Measurements from ENCODE around the gene BNIPL. TPM values are rescaled to one million over a fixed set of nuclear protein-coding genes. Genes with fewer than 3 reads are reported as not detected.

The BNIPL gene
- total RNA-seq, 2 donors from 2014 or later = 0.89 to 3.1 TPM

- H3K27ac Mint-ChIP-seq = peak within 1 kb of the TSS; percentile 97 to 99
- DNase-seq (ENCODE audit: low spot score in 2 of 2) = peak; percentile 44 to 62
- no peaks in the 10 kb centered on the region for H3K9me3 Mint-ChIP-seq
- peak; percentile 41 to 43 for ATAC-seq
- H3K36me3 Mint-ChIP-seq = peaks cover 16 to 29% of the 10 kb centered on the region in 2 donors
These were observed 29.9 kb upstream of the BNIPL start, which contains the start of gene MINDY1 for GRCh38 chr1:151006327-151007052. Gene MINDY1 (minus strand): TSS chr1:151006902. CDS start chr1:151002617, 4,285 bp downstream.

- ATAC-seq (no peak), DNase-seq (ENCODE audit: low spot score in 2 of 2) (no peak)
- peaks cover 10 to 21% of the 10 kb centered on the region in 2 donors for H3K36me3 Mint-ChIP-seq
- no peaks in the 10 kb centered on the region for H3K9me3 Mint-ChIP-seq
- H3K27ac Mint-ChIP-seq = peak overlapping the region; percentile 97 to 99
These were observed 28.5 kb upstream of the BNIPL start for GRCh38 chr1:151007853-151008243.

- Mint-ChIP-seq H3K9me3 (no peaks in the 10 kb centered on the region), H3K27ac (peak within 1 kb of the TSS; percentile 97 to 99), H3K36me3 (peaks cover 10 to 21% of the 10 kb centered on the region in 2 donors)
- DNase-seq (ENCODE audit: low spot score in 2 of 2) (peak; percentile 93 to 97), ATAC-seq (peak; percentile 80 to 90)
These were observed 27.9 kb upstream of the BNIPL start, which contains the start of gene PRUNE1 for GRCh38 chr1:151008244-151009205. Gene PRUNE1 (plus strand): TSS chr1:151008449. CDS start chr1:151008633, 184 bp downstream.

GRCh38 chr1:151009206-151009587, 27.2 kb upstream of the BNIPL start:
- ATAC-seq (peak in 1 of 2 donors; percentile 16), DNase-seq (ENCODE audit: low spot score in 2 of 2) (no peak)
- Mint-ChIP-seq H3K9me3 (no peaks in the 10 kb centered on the region), H3K27ac (peak overlapping the region; percentile 97), H3K36me3 (peaks cover 10 to 21% of the 10 kb centered on the region in 2 donors)

- peak overlapping the region; percentile 97 for H3K27ac Mint-ChIP-seq
- ATAC-seq = no peak
These were observed 26.6 kb upstream of the BNIPL start for GRCh38 chr1:151009674-151010345.

GRCh38 chr1:151010346-151010726, 26.1 kb upstream of the BNIPL start:
- Mint-ChIP-seq H3K36me3 (peaks cover 10 to 20% of the 10 kb centered on the region in 2 donors), H3K9me3 (no peaks in the 10 kb centered on the region), H3K27ac (no peak overlapping the region)
- DNase-seq (ENCODE audit: low spot score in 2 of 2) (no peak), ATAC-seq (no peak)

More at GRCh38 chr1:151009674-151010345, 26.6 kb upstream of the BNIPL start:
- H3K9me3 Mint-ChIP-seq = no peaks in the 10 kb centered on the region
- peaks cover 10 to 21% of the 10 kb centered on the region in 2 donors for H3K36me3 Mint-ChIP-seq
- no peak for DNase-seq (ENCODE audit: low spot score in 2 of 2)

GRCh38 chr1:151011154-151011850, 25.1 kb upstream of the BNIPL start:
- ATAC-seq (no peak), DNase-seq (ENCODE audit: low spot score in 2 of 2) (no peak)
- H3K9me3 Mint-ChIP-seq = no peaks in the 10 kb centered on the region
- peaks cover 4 to 10% of the 10 kb centered on the region in 2 donors for H3K36me3 Mint-ChIP-seq
- H3K27ac Mint-ChIP-seq = no peak overlapping the region

GRCh38 chr1:151012684-151013471, 23.5 kb upstream of the BNIPL start:
- Mint-ChIP-seq H3K9me3 (no peaks in the 10 kb centered on the region), H3K36me3 (peaks cover 4 to 5% of the 10 kb centered on the region in 2 donors), H3K27ac (no peak overlapping the region)
- DNase-seq (ENCODE audit: low spot score in 2 of 2) (no peak), ATAC-seq (no peak)

- Mint-ChIP-seq H3K27ac (no peak overlapping the region), H3K36me3 (peaks cover under 1 to 2% of the 10 kb centered on the region in 2 donors), H3K9me3 (no peaks in the 10 kb centered on the region)
- no peak for ATAC-seq
- no peak for DNase-seq (ENCODE audit: low spot score in 2 of 2)
These were observed 22.9 kb upstream of the BNIPL start for GRCh38 chr1:151013518-151013917.

GRCh38 chr1:151024540-151025146, 11.7 kb upstream of the BNIPL start:
- Mint-ChIP-seq H3K9me3 (no peaks in the 10 kb centered on the region), H3K27ac (peak overlapping the region in 1 of 2 donors; percentile 55), H3K36me3 (peaks cover 0 to 7% of the 10 kb centered on the region in 2 donors)
- DNase-seq (ENCODE audit: low spot score in 2 of 2) = peak; percentile 72 to 86
- peak; percentile 98 to 99 for ATAC-seq

GRCh38 chr1:151026460-151026859, 9.9 kb upstream of the BNIPL start:
- ATAC-seq = no peak
- DNase-seq (ENCODE audit: low spot score in 2 of 2) = no peak
- H3K36me3 Mint-ChIP-seq = peaks cover 7 to 8% of the 10 kb centered on the region in 2 donors

GRCh38 chr1:151032164-151032563, 4.2 kb upstream of the BNIPL start:
- H3K9me3 Mint-ChIP-seq = no peaks in the 10 kb centered on the region
- peaks cover 12 to 15% of the 10 kb centered on the region in 2 donors for H3K36me3 Mint-ChIP-seq
- DNase-seq (ENCODE audit: low spot score in 2 of 2) = no peak
- no peak for ATAC-seq
- H3K27ac Mint-ChIP-seq = no peak overlapping the region

More at GRCh38 chr1:151026460-151026859, 9.9 kb upstream of the BNIPL start:
- Mint-ChIP-seq H3K9me3 (no peaks in the 10 kb centered on the region), H3K27ac (no peak overlapping the region)

GRCh38 chr1:151035167-151035566, 1.2 kb upstream of the BNIPL start:
- no peak for DNase-seq (ENCODE audit: low spot score in 2 of 2)
- ATAC-seq = no peak
- Mint-ChIP-seq H3K36me3 (peaks cover 12 to 15% of the 10 kb centered on the region in 2 donors), H3K9me3 (no peaks in the 10 kb centered on the region), H3K27ac (peak overlapping the region in 1 of 2 donors; percentile 44)

- H3K27ac Mint-ChIP-seq = peak overlapping the region in 1 of 2 donors; percentile 55
- H3K9me3 Mint-ChIP-seq = no peaks in the 10 kb centered on the region
- DNase-seq (ENCODE audit: low spot score in 2 of 2) = no peak
- no peak for ATAC-seq
- peaks cover 5 to 12% of the 10 kb centered on the region in 2 donors for H3K36me3 Mint-ChIP-seq
These were observed 646 bp downstream of the BNIPL start for GRCh38 chr1:151037032-151037431.

GRCh38 chr1:151039521-151039920, 3.1 kb downstream of the BNIPL start:
- Mint-ChIP-seq H3K9me3 (no peaks in the 10 kb centered on the region), H3K36me3 (peaks cover 0 to 3% of the 10 kb centered on the region in 2 donors), H3K27ac (no peak overlapping the region)
- DNase-seq (ENCODE audit: low spot score in 2 of 2) (no peak), ATAC-seq (no peak)

Measured in activated naive CD4-positive, alpha-beta T cell treated with anti-CD3 and anti-CD28 coated beads, Interleukin-2, amount 50 U/mL, for 72 hours (primary cell).